ENCODE results near the gene IPO13.

GRCh38 chr1:43954036-43954435, 7.3 kb downstream of the IPO13 start:
- TF ChIP-seq CTCF (conservative IDR thresholded peaks at IDR 0.05 in 1 of 2, IDR thresholded peaks at IDR 0.05 in 1 of 2; ENCODE audit: low read depth in 1 of 2, low read length in 2 of 2) (no peak), EZH2 (IDR thresholded peaks at IDR 0.05; ENCODE audit: low read length, missing control alignments) (no peak)
